ENCODE measurements around the gene SYCP3.

SYCP3 gene

DNA sequence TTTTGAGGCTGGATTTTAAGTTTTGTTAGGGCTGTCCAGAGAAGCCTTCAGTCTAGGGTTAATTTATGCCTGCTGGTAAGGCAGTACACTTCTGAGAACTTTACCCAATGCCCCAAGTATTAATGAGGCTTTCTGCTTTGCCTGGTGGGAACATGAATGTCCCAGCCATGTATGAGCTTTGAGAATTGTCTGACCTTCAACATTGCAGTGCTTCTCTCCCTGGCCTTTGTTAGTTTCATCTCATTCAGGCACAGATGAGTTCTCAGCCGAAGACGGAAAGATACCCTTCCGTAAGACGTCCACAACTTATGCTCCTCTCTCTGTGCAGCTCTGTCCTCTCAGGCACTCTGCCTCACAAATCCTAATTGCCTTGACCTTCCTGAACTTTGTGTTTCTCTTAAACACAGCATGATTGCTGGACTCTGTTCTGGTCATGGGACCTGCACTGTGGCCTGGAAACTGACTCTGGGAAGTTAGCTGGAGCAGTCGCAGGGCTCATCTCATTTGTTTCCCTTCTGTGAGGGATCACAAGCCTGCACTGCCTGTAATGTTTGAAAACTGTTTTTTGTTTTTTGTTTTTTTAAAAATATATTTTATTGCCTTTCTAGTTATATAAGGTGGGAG lies 26.1 kb downstream of the SYCP3 start:
- H3K4me3 ChIP-seq (ENCODE audit: low read length) = no peak overlapping the region
- no peaks in the 10 kb centered on the region for H3K9me2 ChIP-seq (replicated peaks; ENCODE audit: control insufficient read depth, low read length)
- H3K36me3 ChIP-seq (ENCODE audit: control insufficient read depth, low read length) = peaks cover 13% of the 10 kb centered on the region
- TF ChIP-seq, protein P1, sequence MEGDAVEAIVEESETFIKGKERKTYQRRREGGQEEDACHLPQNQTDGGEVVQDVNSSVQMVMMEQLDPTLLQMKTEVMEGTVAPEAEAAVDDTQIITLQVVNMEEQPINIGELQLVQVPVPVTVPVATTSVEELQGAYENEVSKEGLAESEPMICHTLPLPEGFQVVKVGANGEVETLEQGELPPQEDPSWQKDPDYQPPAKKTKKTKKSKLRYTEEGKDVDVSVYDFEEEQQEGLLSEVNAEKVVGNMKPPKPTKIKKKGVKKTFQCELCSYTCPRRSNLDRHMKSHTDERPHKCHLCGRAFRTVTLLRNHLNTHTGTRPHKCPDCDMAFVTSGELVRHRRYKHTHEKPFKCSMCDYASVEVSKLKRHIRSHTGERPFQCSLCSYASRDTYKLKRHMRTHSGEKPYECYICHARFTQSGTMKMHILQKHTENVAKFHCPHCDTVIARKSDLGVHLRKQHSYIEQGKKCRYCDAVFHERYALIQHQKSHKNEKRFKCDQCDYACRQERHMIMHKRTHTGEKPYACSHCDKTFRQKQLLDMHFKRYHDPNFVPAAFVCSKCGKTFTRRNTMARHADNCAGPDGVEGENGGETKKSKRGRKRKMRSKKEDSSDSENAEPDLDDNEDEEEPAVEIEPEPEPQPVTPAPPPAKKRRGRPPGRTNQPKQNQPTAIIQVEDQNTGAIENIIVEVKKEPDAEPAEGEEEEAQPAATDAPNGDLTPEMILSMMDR (IDR thresholded peaks at IDR 0.05; ENCODE audit: low read depth, low read length, poor library complexity, severe bottlenecking) = no peak
- no peak for TF ChIP-seq EZH2phosphoT487 (IDR thresholded peaks at IDR 0.05; ENCODE audit: borderline replicate concordance, low read length)
- H4K20me1 ChIP-seq (ENCODE audit: control insufficient read depth, insufficient read depth, low read depth, low read length) = no peaks in the 10 kb centered on the region; the same call in 1 of the 2 replicates
- H3K79me2 ChIP-seq (ENCODE audit: control insufficient read depth, low read length) = peaks cover 2% of the 10 kb centered on the region; the same call in 1 of the 2 replicates
- no peak overlapping the region for H3K4me2 ChIP-seq (ENCODE audit: low read length)
- no peak overlapping the region for H3K27ac ChIP-seq (ENCODE audit: low read depth, low read length)
- H3K27me3 ChIP-seq (ENCODE audit: control insufficient read depth, low read length) = no peaks in the 10 kb centered on the region
- peaks cover 7% of the 10 kb centered on the region for H3K4me1 ChIP-seq (ENCODE audit: control insufficient read depth, low read length)
- no peaks in the 10 kb centered on the region for H3F3A ChIP-seq (ENCODE audit: control insufficient read depth, insufficient read depth)
- no peaks in the 10 kb centered on the region for H3K9me3 ChIP-seq (ENCODE audit: control insufficient read depth, insufficient read depth, low read length)

DNA sequence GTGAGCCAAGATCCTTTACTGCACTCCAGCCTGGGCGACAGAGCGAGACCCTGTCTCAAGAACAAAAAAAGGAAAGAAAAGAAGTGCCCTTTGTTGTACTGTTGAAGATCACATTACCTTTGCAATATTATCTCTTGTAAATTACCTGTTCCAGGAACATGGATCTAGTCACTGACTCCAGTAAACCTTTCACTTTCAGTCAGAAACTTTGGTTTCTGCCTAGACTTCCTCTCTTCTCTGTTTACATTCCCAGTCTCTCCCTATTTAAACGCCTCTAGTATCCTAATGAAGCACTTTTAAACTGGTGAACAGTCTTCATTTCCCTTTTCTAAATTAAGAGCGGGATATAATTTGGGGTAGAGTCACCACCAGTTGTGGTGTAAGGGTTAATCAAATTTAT lies 29.0 kb downstream of the SYCP3 start:
- Histone ChIP-seq H3K4me3 (ENCODE audit: low read length) (no peak overlapping the region), H3K27me3 (ENCODE audit: control insufficient read depth, low read length) (no peaks in the 10 kb centered on the region), H3K4me1 (ENCODE audit: control insufficient read depth, low read length) (peaks cover 10% of the 10 kb centered on the region), H3K4me2 (ENCODE audit: low read length) (no peak overlapping the region), H3K36me3 (ENCODE audit: control insufficient read depth, low read length) (peaks cover 5% of the 10 kb centered on the region; the same call in 1 of the 2 replicates), H3K9me2 (replicated peaks; ENCODE audit: control insufficient read depth, low read length) (no peaks in the 10 kb centered on the region), H3K27ac (ENCODE audit: low read depth, low read length) (no peak overlapping the region), H4K20me1 (ENCODE audit: control insufficient read depth, insufficient read depth, low read depth, low read length) (no peaks in the 10 kb centered on the region; the same call in 1 of the 2 replicates), H3K9me3 (ENCODE audit: control insufficient read depth, insufficient read depth, low read length) (no peaks in the 10 kb centered on the region), H3F3A (ENCODE audit: control insufficient read depth, insufficient read depth) (no peaks in the 10 kb centered on the region), H3K79me2 (ENCODE audit: control insufficient read depth, low read length) (peaks cover 17% of the 10 kb centered on the region)
- no peak for TF ChIP-seq EZH2phosphoT487 (IDR thresholded peaks at IDR 0.05; ENCODE audit: borderline replicate concordance, low read length)
- TF ChIP-seq, protein P1 (IDR thresholded peaks at IDR 0.05; ENCODE audit: low read depth, low read length, poor library complexity, severe bottlenecking) = no peak

DNA sequence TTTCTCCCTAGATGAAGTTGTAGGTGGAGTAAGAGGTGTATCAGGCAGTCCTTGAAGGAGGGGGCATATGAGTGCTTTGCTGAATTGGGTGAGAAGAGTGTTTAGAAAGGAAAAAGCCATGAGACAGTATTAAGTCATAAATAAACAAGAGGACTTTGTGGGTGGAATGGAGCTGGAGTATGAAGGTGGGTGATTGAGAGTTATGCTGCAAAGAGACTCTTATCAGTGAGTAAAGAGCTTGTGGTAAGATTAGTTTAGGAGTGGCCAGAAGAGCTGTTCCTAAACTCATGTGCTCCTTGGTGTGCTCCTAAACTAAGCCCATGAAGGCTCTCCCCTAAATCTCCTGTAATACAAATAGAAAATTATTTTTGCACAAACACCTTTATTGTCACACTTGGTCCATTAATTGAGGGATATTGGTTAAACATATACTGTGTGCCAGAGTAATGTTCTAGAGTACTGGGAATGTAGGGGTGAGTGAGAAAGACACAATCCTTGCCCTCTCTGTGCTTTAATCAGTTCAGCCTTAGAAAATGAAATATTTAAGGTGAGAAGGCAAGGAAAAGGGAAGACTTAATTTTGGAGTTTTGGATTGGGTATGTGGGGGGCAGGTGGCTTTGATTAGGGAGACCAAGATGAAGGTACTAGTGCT lies 32.0 kb downstream of the SYCP3 start:
- Histone ChIP-seq H3K9me3 (ENCODE audit: control insufficient read depth, insufficient read depth, low read length) (no peaks in the 10 kb centered on the region), H4K20me1 (ENCODE audit: control insufficient read depth, insufficient read depth, low read depth, low read length) (no peaks in the 10 kb centered on the region), H3K4me3 (ENCODE audit: low read length) (no peak overlapping the region), H3K4me2 (ENCODE audit: low read length) (no peak overlapping the region), H3K4me1 (ENCODE audit: control insufficient read depth, low read length) (peaks cover 8% of the 10 kb centered on the region), H3K9me2 (replicated peaks; ENCODE audit: control insufficient read depth, low read length) (no peaks in the 10 kb centered on the region), H3K79me2 (ENCODE audit: control insufficient read depth, low read length) (peaks cover 34% of the 10 kb centered on the region), H3F3A (ENCODE audit: control insufficient read depth, insufficient read depth) (no peaks in the 10 kb centered on the region), H3K27me3 (ENCODE audit: control insufficient read depth, low read length) (no peaks in the 10 kb centered on the region), H3K27ac (ENCODE audit: low read depth, low read length) (no peak overlapping the region), H3K36me3 (ENCODE audit: control insufficient read depth, low read length) (no peaks in the 10 kb centered on the region)
- TF ChIP-seq, protein P1 (IDR thresholded peaks at IDR 0.05; ENCODE audit: low read depth, low read length, poor library complexity, severe bottlenecking) = no peak
- no peak for TF ChIP-seq EZH2phosphoT487 (IDR thresholded peaks at IDR 0.05; ENCODE audit: borderline replicate concordance, low read length)
